Parietal lobe (tissue), 1 donor: Measurements from ENCODE around the gene UBXN11. TPM values are rescaled to one million over a fixed set of nuclear protein-coding genes. Genes with fewer than 3 reads are reported as not detected.

Experiments used
- total RNA-seq: library from RNA; depleted of rRNA; stranded (reverse); fragments of >200 nt; gene quantifications from one replicate; pipeline ENCODE4 v1.2.3, GENCODE V29; 2014

Gene UBXN11
- total RNA-seq: 9.7 TPM

GRCh38 chr1:26306290-26307229 lies at the start of gene UBXN11:
Gene UBXN11 (minus strand): TSS chr1:26306636. CDS start chr1:26302883, 3,753 bp downstream.

GRCh38 chr1:26353976-26354820 lies 47.8 kb upstream of the UBXN11 start, which contains the start of gene CRYBG2:
Gene CRYBG2 (minus strand): TSS chr1:26354130. CDS start chr1:26346657, 7,473 bp downstream.

GRCh38 chr1:26317612-26318337 lies 11.3 kb upstream of the UBXN11 start, which contains the start of gene CD52:
Gene CD52 (plus strand): TSS chr1:26317958. CDS start chr1:26318018, 60 bp downstream.

GRCh38 chr1:26279456-26280332 lies 26.7 kb downstream of the UBXN11 start, which contains the start of gene SH3BGRL3:
Gene SH3BGRL3 (plus strand): TSS chr1:26280086. CDS start chr1:26280156, 70 bp downstream.

GRCh38 chr1:26233903-26234643 lies 72.4 kb downstream of the UBXN11 start, which contains the start of gene CEP85:
Gene CEP85 (plus strand): TSS chr1:26234200. CDS start chr1:26239784, 5,584 bp downstream.

Other genes with a start within 250 kb of the UBXN11 start
- not detected for gene TRIM63, start 239.0 kb downstream of the UBXN11 start, total RNA-seq
- gene PDIK1L, start 194.8 kb downstream of the UBXN11 start, total RNA-seq: 61.3 TPM
- 0.31 TPM for gene FAM110D, start 147.6 kb downstream of the UBXN11 start, total RNA-seq
- not detected for gene C1orf232, start 137.7 kb downstream of the UBXN11 start, total RNA-seq
- 13.1 TPM for gene ZNF593, start 136.7 kb downstream of the UBXN11 start, total RNA-seq
- not detected for gene ZNF593OS, start 134.8 kb downstream of the UBXN11 start, total RNA-seq
- gene CNKSR1, start 129.1 kb downstream of the UBXN11 start, total RNA-seq: 7.2 TPM
- not detected for gene CATSPER4, start 116.0 kb downstream of the UBXN11 start, total RNA-seq
- gene CEP85, start 72.4 kb downstream of the UBXN11 start, total RNA-seq: 19.4 TPM
- 16.6 TPM for gene SH3BGRL3, start 26.6 kb downstream of the UBXN11 start, total RNA-seq
- not detected for gene CD52, start 11.3 kb upstream of the UBXN11 start, total RNA-seq
- 0.63 TPM for gene CRYBG2, start 47.5 kb upstream of the UBXN11 start, total RNA-seq
- gene ZNF683, start 66.1 kb upstream of the UBXN11 start, total RNA-seq: not detected
- gene LIN28A, start 104.2 kb upstream of the UBXN11 start, total RNA-seq: not detected
- 47.6 TPM for gene DHDDS, start 125.7 kb upstream of the UBXN11 start, total RNA-seq
- 243 TPM for gene HMGN2, start 165.8 kb upstream of the UBXN11 start, total RNA-seq
- 3.4 TPM for gene RPS6KA1, start 223.1 kb upstream of the UBXN11 start, total RNA-seq